Measurements from ENCODE around the gene ALS2. TPM values are rescaled to one million over a fixed set of nuclear protein-coding genes. Genes with fewer than 3 reads are reported as not detected.

The ALS2 gene
- total and polyA plus RNA-seq, 2 of the 8 experiments (the other 6 are each of a cell fraction or from before 2014, with no cell fraction given) = 12.1 to 34.5 TPM

DNA sequence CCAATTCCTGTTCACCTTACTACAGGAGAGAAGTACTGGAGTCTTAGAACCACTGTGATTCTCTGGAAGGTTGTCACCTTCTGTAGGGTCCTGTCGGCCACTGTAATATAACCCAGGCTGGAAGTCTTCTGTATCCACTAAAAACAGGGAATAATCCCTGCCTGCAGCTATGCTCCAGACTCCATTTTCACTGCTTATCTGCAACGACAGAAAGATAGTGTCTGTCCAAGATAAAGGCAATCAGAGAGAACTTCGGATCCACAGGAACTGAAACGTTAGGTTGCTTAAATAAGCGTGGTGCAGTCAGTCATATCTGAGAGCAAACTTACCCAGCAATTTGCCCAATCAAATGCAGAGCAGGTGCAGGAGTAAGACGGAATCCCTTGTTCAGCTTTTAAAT is 34.2 kb downstream of the ALS2 start (continued):
- TF ChIP-seq E2F6 (IDR thresholded peaks at IDR 0.05) (no peak), BRCA1 (IDR thresholded peaks at IDR 0.05; ENCODE audit: low read depth, low read length) (no peak), TBP (IDR thresholded peaks at IDR 0.05; ENCODE audit: low read depth, low read length) (no peak), CTCF (IDR thresholded peaks at IDR 0.05; ENCODE audit: control extremely low read depth in 1 of 3, insufficient read depth in 1 of 3, low read depth in 1 of 3, low read length in 3 of 3) (no peak), POU5F1 (IDR thresholded peaks at IDR 0.05; ENCODE audit: low read depth, low read length) (no peak), YY1 (IDR thresholded peaks at IDR 0.05; ENCODE audit: low read depth, low read length) (no peak), CBX5 (IDR thresholded peaks at IDR 0.05; ENCODE audit: low read depth, low read length) (no peak), PHF8 (conservative IDR thresholded peaks at IDR 0.05; ENCODE audit: low read depth, low read length) (no peak)

All from H1 (cell line).